K562 (cell line): ENCODE data around the gene SACM1L. TPM values are rescaled to one million over a fixed set of nuclear protein-coding genes. Genes with fewer than 3 reads are reported as not detected.

Source experiments
- ARID3A ChIP-seq: IDR thresholded peaks from 2 replicates; pipeline ENCODE4 v1.6.1; 2012; ENCODE audit warnings: low read depth, low read length, improper control_type of control experiment, borderline replicate concordance
- ATF6 ChIP-seq: sonication (generic); formaldehyde crosslinking; IDR thresholded peaks from 2 replicates; pipeline ENCODE4 v1.4.0; 2020; ENCODE audit warnings: mild to moderate bottlenecking, missing genetic modification reagents
- CSDE1 ChIP-seq, 2 experiments: fragments of 450-650 bp; IDR thresholded peaks; 2 replicates each; pipeline ENCODE4 v1.6.1; 2016; ENCODE audit warnings: mild to moderate bottlenecking in 1 of 2
- E2F4 ChIP-seq: sonication (generic); formaldehyde crosslinking; IDR thresholded peaks from 2 replicates; pipeline ENCODE4 v1.8.0; 2022; ENCODE audit warnings: mild to moderate bottlenecking, low read depth, missing genetic modification reagents
- GABPA ChIP-seq: fragments of 200-800 bp; sonication (Bioruptor generic); conservative IDR thresholded peaks from 2 replicates; pipeline ENCODE4 v1.6.1; 2016; ENCODE audit warnings: low read depth, missing genetic modification characterization, missing compliant biosample characterization
- KLF6 ChIP-seq: fragments of 250-450 bp; sonication (Bioruptor Pico); IDR thresholded peaks from 2 replicates; pipeline ENCODE4 v1.4.0; 2020; ENCODE audit warnings: mild to moderate bottlenecking, moderate library complexity, borderline replicate concordance
- MEIS2 ChIP-seq: fragments of 450-650 bp; IDR thresholded peaks from 2 replicates; pipeline ENCODE4 v1.6.1; 2014; ENCODE audit warnings: mild to moderate bottlenecking; ENCODE audit not compliant: partially characterized antibody
- NFE2 ChIP-seq: IDR thresholded peaks from 2 replicates; pipeline ENCODE4 v1.6.1; 2014; ENCODE audit warnings: antibody characterized with exemption, low read depth
- PHF21A ChIP-seq: fragments of 450-650 bp; IDR thresholded peaks from 2 replicates; pipeline ENCODE4 v1.6.1; 2017; ENCODE audit warnings: low read depth, borderline replicate concordance
- RBM34 ChIP-seq: fragments of 200-400 bp; formaldehyde crosslinking; IDR thresholded peaks from 2 replicates; pipeline ENCODE4 v1.6.1; 2018; ENCODE audit warnings: low read length, borderline replicate concordance; ENCODE audit not compliant: insufficient read depth
- TEAD1 ChIP-seq, 2 experiments: fragments of 450-650 bp in 1 of 2; sonication (generic) in 1 of 2; formaldehyde crosslinking; IDR thresholded peaks; 2 replicates each; pipeline versions ENCODE4 v1.4.0 to v1.8.0; 2020 to 2022; ENCODE audit warnings: mild to moderate bottlenecking in 2 of 2, missing genetic modification reagents in 1 of 2
- ZNF518B ChIP-seq: fragments of 250-450 bp; sonication (Bioruptor Pico); IDR thresholded peaks from 2 replicates; pipeline ENCODE4 v1.5.0; 2021; ENCODE audit warnings: mild to moderate bottlenecking, moderate library complexity
- ZNF609 ChIP-seq: sonication (generic); formaldehyde crosslinking; IDR thresholded peaks from 2 replicates; pipeline ENCODE4 v1.8.1; 2023; ENCODE audit warnings: missing genetic modification reagents, mild to moderate bottlenecking, borderline replicate concordance
- polyA plus RNA-seq, 8 experiments: library from polyadenylated mRNA; depleted of rRNA in 4 of 8; stranded (reverse) in 5 of 8; unstranded in 3 of 8; fragments of >200 nt; fragmentation: Nextera tagmentation in 2 of 8; fragmentation: Illumina TruSeq in 1 of 8; extraction: Ambion mirVana in 2 of 8; extraction: Trizol in 1 of 8; gene quantifications; 2 replicates each; pipeline versions ENCODE4 v1.2.1 to v1.2.3, GENCODE V29; 2011 to 2014; ENCODE audit warnings: inconsistent platforms in 1 of 8, missing spikeins in 1 of 8
- total RNA-seq, 7 experiments: library from RNA; depleted of rRNA in 6 of 7; stranded (reverse); fragments of >200 nt in 6 of 7; fragmentation: Illumina TruSeq in 2 of 7; extraction: Trizol in 2 of 7; gene quantifications; 2 replicates each; pipeline versions ENCODE4 v1.2.1 to v1.2.3, GENCODE V29; 2011 to 2021; ENCODE audit warnings: low replicate concordance in 1 of 7

Gene SACM1L
- total and polyA plus RNA-seq, 9 of the 15 experiments (the other 6 are each of a cell fraction or from before 2014, with no cell fraction given), result 25.7 to 67.2 (median 40.3) TPM

- TF ChIP-seq ZNF518B (CRISPR knock-in tag), result no peak
- no peak for TF ChIP-seq E2F4 (CRISPR knock-in tag)
- TF ChIP-seq CSDE1 (IDR thresholded peaks at IDR 0.05), result 0 out of 4 replicates have a peak, but pooled peaks of 1 of the 2 experiments have one; percentile 16
- TF ChIP-seq MEIS2, result no peak
- TF ChIP-seq RBM34, result no peak
- TF ChIP-seq GABPA (tag), result no peak
- peak; percentile 27; the same call in 1 of the 2 replicates for TF ChIP-seq NFE2
- no peak for TF ChIP-seq PHF21A
- TF ChIP-seq ATF6 (CRISPR knock-in tag), result no peak
- TF ChIP-seq TEAD1 (CRISPR knock-in tag; IDR thresholded peaks at IDR 0.05), result 0 out of 4 replicates have a peak, but pooled peaks of 1 of the 2 experiments have one; percentile 40
- no peak for TF ChIP-seq KLF6
- TF ChIP-seq ARID3A, result no peak
- no peak for TF ChIP-seq ZNF609 (CRISPR knock-in tag)
Observed at GRCh38 chr3:45665101-45665572, 24.1 kb upstream of the SACM1L start (continued).
